ENCODE data around the gene EEF1AKMT4.

The EEF1AKMT4 gene

DNA sequence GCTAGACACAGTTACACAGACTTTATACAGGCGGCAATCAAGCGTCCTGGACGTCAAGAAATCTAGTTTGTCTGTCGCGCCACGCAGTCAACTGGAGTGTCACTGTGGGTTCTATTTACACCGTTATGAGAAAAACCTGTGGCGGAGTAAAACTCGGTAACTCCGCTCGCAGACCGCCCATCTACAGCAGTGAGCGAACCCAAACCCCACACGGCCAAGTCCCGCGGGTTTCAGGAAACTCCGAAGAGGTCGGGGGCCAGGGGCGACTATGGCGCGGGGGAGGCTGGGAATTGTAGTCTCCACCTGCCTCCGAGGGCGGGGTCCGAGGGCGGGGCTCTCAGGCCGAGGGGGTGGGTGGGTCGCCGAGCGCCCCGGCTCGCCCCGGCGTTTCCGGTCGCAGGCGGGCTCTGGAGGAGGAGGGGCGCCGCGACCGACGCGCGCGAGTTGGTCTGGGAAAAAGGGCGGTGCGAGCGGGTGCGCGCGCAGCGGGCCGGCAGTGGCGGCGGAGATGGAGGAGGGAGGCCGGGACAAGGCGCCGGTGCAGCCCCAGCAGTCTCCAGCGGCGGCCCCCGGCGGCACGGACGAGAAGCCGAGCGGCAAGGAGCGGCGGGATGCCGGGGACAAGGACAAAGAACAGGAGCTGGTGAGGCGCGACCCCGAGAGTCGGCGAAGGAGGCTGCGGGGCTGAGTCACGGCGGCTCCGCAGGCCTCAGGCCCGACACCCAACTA is 49.5 kb downstream of the EEF1AKMT4 start, which contains the start of gene PSMD2:
Gene PSMD2, plus strand, starts transcription at position 483 of the 729 bp plus-strand sequence. Its CDS starts 26 bp downstream, at position 509.
- DNase-seq (ENCODE audit: low read depth in 2 of 2): peak; percentile 97

DNA sequence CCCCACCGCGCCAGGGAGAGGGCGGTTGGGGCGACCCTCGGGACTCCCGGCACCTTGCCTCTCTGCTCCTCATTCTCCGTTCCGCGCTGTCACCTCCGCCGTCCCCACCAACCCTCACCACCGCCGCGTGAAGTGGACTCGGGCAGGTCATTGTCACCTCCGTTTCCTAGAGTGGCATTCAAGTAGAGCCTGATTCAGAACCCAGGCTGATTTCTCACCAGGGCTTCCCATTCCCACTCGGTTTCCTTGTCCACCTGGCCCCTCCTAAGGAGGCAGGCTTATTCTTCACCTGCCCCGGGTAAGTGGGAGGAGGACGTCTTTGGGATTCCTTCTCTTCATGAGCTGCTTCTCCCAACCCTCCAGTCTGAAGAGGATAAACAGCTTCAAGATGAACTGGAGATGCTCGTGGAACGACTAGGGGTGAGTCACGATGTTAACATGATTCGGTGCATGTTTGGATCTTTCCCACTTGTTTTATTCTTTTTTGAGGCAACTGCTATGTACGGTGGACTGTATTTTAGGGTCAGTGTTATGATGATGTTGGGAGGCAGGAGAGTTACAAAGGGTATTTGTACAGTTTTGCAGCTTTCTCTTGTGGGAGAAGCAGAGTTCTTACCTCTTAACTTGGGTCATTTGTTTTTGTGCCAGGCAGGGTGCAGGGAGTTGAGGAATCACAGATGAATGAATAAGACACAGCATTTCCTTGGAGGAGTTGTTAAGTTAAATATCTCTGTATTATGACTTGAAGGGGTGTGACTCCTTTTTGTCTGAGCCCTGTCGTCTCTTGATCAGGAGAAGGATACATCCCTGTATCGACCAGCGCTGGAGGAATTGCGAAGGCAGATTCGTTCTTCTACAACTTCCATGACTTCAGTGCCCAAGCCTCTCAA is 50.3 kb downstream of the EEF1AKMT4 start:
- no peak for DNase-seq (ENCODE audit: low read depth in 2 of 2)

GRCh38 chr3:184300378-184300720 is 50.9 kb downstream of the EEF1AKMT4 start:
- no peak for DNase-seq (ENCODE audit: low read depth in 2 of 2)

DNA sequence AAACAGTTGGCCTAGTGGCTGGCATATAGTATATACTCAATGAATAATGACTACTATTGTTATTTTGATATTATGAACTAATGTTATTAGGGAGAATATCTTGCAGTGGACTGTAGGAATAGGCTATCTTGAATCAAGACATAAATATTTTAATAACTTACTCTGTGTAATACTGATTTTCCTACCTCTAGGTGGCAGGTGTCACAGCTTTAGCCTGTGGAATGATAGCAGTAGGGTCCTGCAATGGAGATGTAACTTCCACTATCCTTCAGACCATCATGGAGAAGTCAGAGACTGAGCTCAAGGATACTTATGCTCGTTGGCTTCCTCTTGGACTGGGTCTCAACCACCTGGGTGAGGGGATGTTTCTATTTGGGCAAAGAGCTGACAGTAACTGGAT is 56.1 kb downstream of the EEF1AKMT4 start:
- no peak for DNase-seq (ENCODE audit: low read depth in 2 of 2)

DNA sequence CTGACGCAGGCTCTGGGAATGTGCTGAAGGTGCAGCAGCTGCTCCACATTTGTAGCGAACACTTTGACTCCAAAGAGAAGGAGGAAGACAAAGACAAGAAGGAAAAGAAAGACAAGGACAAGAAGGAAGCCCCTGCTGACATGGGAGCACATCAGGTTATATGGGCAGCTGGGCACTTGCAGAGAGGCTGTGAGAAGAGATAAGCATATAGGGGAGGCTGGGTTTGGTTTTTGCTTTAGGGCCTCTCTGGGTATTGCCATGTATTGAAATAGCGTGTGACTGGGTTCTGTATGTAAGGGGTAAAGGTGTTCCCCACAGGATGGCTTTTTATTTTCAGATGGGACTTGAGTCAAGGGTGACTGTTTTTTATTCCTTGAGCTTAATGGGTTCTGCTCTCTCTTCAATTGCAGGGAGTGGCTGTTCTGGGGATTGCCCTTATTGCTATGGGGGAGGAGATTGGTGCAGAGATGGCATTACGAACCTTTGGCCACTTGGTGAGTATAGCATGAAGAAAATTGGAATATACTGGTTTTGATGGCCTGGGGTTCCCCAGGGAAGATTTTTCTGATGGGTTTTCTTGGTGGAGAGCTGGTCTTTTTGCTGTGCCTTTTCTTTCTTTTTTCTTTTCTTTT is 57.0 kb downstream of the EEF1AKMT4 start:
- DNase-seq (ENCODE audit: low read depth in 2 of 2): no peak

DNA sequence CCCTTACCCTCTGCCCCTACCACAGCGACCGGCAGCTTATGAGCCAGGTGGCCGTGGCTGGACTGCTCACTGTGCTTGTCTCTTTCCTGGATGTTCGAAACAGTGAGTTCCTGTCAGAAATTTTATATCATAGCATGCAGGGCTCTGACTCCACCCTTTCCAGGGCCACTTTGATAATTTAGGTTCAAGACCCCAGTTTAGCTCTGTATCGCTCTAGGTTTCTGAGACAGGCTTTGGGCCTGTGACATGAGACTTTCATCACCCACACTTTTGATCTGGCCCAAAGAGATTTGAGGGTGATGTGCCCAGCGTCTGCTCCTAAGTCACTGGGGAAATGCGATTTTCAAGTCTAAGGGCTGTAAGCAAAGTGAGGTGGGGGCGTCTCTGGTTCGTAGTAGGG is 58.4 kb downstream of the EEF1AKMT4 start:
- DNase-seq (ENCODE audit: low read depth in 2 of 2): no peak
